Measurements from ENCODE around the gene SLC36A2. TPM values are rescaled to one million over a fixed set of nuclear protein-coding genes. Genes with fewer than 3 reads are reported as not detected.

SLC36A2 gene
- total and polyA plus RNA-seq, 12 donors: 0.06 to 0.17 (median 0.07) TPM; not detected in 9

GRCh38 chr5:151328734-151329133 is 18.6 kb downstream of the SLC36A2 start:
- Histone ChIP-seq H3K4me1 (replicated peaks in 1 of 2) (no peaks in the 10 kb centered on the region), H3K36me3 (replicated peaks in 1 of 2) (no peaks in the 10 kb centered on the region), H3K9me3 (replicated peaks in 1 of 3) (no peaks in the 10 kb centered on the region), H3K27ac (no peak overlapping the region), H3K27me3 (no peaks in the 10 kb centered on the region), H3K4me3 (no peak overlapping the region)
- intact Hi-C loops (cut with DNase I): no loop called here
- no peak for DNase-seq
- WGBS, 4 donors: 65 to 76% (median 74%) methylated on average over 4 of the region's 4 CpGs
- TF ChIP-seq POLR2A (IDR thresholded peaks at IDR 0.05): no peak
- TF ChIP-seq CTCF (IDR thresholded peaks at IDR 0.05): no peak

GRCh38 chr5:151327585-151327984 is 19.8 kb downstream of the SLC36A2 start:
- no peak overlapping the region for H3K4me3 ChIP-seq
- DNase-seq: no peak
- no peaks in the 10 kb centered on the region for H3K4me1 ChIP-seq (replicated peaks in 1 of 2)
- no peaks in the 10 kb centered on the region for H3K36me3 ChIP-seq (replicated peaks in 1 of 2)
- H3K9me3 ChIP-seq (replicated peaks in 1 of 3): no peaks in the 10 kb centered on the region
- no peak overlapping the region for H3K27ac ChIP-seq
- H3K27me3 ChIP-seq: no peaks in the 10 kb centered on the region
- WGBS, 4 donors: 33 to 59% (median 43%) methylated on average over 2 of the region's 2 CpGs
- no peak for TF ChIP-seq CTCF (IDR thresholded peaks at IDR 0.05)
- no peak for TF ChIP-seq POLR2A (IDR thresholded peaks at IDR 0.05)
- intact Hi-C loops (cut with DNase I): no loop called here

- TF ChIP-seq CTCF (IDR thresholded peaks at IDR 0.05) (no peak), POLR2A (IDR thresholded peaks at IDR 0.05) (no peak)
- H3K4me1 ChIP-seq (replicated peaks in 1 of 2): no peaks in the 10 kb centered on the region
- no peak for DNase-seq
- H3K27ac ChIP-seq: no peak overlapping the region
- 88 to 93% (median 92%) methylated on average over 3 of the region's 3 CpGs for WGBS, 4 donors
- no peaks in the 10 kb centered on the region for H3K36me3 ChIP-seq (replicated peaks in 1 of 2)
- intact Hi-C loops (cut with DNase I): no loop called here
- H3K4me3 ChIP-seq: no peak overlapping the region
- no peaks in the 10 kb centered on the region for H3K27me3 ChIP-seq
- no peaks in the 10 kb centered on the region for H3K9me3 ChIP-seq (replicated peaks in 1 of 3)
These were observed 21.1 kb downstream of the SLC36A2 start for GRCh38 chr5:151326266-151326665.

- no peak for TF ChIP-seq CTCF (IDR thresholded peaks at IDR 0.05)
- TF ChIP-seq POLR2A (IDR thresholded peaks at IDR 0.05): no peak
These were observed 26.9 kb downstream of the SLC36A2 start for GRCh38 chr5:151320481-151320880.

More at GRCh38 chr5:151320481-151320880, 26.9 kb downstream of the SLC36A2 start:
- Histone ChIP-seq H3K36me3 (replicated peaks in 1 of 2) (no peaks in the 10 kb centered on the region), H3K4me1 (replicated peaks in 1 of 2) (peaks cover 8 to 9% of the 10 kb centered on the region in 2 donors), H3K4me3 (no peak overlapping the region), H3K27me3 (no peaks in the 10 kb centered on the region), H3K9me3 (replicated peaks in 1 of 3) (no peaks in the 10 kb centered on the region), H3K27ac (no peak overlapping the region)
- 85 to 95% (median 93%) methylated on average over 4 of the region's 4 CpGs for WGBS, 4 donors
- intact Hi-C loops (cut with DNase I): no loop called here
- DNase-seq: no peak

All from adrenal gland (tissue), 12 donors.